IPS DF 19.7 (cell line): ENCODE data around the gene WFDC1.
A peak's percentile ranks its signal among the peaks of the same experiment; 100 is the strongest.

ENCODE experiments used
- DNase-seq: peaks from one replicate; pipeline ENCODE4 v3.0.0-alpha.2; 2013; ENCODE audit warnings: low read depth, low spot score

The WFDC1 gene

DNA sequence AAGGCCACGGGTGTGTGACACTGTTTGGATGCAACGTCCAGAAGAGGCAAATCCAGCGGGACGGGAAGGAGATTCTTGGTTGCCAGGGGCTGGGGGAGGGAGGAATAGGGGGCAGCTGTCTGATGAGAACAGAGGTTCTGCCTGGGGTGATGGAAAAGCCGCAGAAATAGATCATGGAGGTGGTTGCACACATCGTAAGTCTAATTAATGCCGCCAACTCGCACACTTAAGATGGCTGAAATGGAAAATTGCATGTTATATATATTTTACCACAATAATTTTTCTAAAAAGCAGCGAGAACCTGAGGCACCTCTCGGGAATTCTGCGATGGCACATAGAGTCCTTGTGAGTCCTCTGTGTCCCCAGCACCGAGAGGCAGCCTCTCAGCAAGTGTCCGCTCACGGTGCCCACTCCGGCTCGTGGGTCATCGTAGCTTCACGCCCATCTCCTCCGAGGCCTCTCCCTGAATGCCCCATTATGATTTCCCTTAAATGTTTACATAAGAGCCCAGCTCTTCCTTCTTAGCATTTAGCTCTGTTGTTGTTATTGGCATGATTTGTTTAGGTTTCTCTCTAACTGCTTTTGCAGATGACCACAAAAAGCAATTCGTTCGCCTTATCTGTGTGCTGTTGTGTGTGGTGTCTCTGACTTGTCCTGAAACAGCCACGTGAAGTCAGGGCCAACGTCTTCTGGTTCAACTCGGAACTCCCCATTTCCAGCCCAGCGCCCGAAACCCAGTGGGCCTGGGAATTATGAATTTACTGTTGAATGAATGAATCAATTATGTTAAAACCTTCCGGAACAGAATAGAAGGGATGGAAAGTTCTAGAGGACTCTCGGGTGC is 7.7 kb downstream of the WFDC1 start:
- no peak for DNase-seq

DNA sequence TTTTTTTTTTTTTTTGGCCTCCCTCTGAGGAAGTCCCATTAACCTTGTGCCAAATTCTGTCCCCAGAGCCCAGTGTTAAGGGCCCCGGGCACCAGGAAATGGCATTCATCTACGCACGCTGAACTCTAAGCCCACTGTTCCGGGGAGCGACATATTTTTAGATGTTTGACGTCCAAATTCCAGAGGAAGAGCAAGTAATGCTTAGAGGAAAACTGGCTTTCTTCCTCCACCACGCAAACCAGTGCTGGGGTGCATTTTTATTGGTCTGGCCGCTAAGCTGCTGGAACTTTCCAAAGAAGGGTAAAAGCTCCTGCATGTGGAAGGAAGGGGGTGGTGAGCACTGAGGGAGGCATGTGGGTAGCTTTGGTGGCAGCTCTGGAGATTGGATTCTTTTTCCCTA is 8.3 kb downstream of the WFDC1 start:
- no peak for DNase-seq

GRCh38 chr16:84303516-84303915 is 8.8 kb downstream of the WFDC1 start:
- DNase-seq, result no peak

DNA sequence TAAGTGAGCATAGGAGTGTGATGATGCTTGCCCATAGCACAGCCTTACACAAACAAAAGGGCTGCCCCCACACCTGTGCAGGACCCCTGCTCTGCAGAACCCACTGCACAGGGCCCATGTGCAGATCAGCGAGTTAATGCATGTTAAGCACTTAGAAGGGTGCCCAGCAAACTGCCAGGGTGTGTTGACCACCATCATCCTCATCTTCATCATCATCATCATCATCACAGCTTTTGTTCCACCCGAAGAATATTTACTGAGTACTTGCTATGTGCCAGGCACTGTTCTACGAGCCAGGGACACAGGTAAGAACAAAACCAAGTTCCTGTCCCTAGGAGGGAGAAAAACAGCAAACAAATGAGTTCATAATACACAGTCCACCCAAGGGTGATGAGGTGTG is 11.9 kb downstream of the WFDC1 start:
- no peak for DNase-seq

DNA sequence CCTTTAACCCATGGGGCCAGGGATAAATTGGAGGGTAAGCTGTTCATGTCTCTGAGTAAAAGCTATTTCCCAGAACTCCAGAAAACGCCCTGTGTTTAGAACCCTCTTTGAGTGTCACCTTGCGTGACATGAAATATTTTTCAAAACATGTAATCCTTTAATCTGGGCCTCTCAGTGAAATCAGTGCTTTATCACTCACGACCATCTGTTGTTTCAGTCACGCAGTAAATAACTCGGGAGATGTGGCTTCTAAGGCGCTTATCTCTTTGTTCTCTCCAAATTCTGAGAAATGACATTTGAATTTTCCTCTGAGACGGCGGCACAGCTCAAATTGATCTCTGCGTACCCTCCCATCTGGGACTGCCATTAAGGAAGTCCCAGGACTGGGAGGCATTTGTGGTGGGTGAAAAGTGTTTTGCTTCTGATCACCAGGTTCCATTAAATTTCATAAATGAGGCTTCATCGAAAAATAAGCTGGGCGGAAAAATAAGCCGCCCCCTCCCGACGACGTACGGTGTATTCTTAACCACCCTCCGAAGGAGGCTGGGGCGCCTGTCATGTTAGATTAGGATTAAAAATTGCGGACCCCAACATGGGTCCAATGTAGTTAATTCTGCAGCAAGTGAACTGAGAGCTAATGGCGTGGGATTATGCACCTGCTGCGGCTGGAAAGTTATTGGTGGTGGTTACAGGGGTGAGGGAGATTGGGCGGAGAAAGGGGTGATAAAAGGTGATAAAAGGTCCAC is 12.7 kb downstream of the WFDC1 start:
- DNase-seq, result no peak

GRCh38 chr16:84308120-84308519 is 13.4 kb downstream of the WFDC1 start:
- no peak for DNase-seq

DNA sequence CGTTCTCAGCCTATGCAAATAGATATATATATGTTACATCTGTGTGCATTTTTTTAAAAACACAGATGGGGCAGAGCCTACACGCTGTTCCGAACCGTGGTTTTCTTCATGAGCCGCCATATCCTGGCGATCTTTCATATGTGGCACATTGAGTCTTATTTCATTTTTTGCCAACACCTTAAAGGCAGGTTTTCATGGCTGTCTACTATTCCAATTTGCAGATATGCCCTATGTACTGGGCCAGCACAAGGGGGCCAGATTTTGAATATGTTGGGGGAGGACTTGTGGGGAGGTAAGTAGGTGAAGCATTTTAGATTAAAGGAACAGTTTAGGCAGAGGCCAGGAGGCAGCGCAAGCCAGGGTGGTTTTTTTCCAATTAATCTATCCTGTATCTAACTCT is 16.0 kb downstream of the WFDC1 start:
- no peak for DNase-seq

DNA sequence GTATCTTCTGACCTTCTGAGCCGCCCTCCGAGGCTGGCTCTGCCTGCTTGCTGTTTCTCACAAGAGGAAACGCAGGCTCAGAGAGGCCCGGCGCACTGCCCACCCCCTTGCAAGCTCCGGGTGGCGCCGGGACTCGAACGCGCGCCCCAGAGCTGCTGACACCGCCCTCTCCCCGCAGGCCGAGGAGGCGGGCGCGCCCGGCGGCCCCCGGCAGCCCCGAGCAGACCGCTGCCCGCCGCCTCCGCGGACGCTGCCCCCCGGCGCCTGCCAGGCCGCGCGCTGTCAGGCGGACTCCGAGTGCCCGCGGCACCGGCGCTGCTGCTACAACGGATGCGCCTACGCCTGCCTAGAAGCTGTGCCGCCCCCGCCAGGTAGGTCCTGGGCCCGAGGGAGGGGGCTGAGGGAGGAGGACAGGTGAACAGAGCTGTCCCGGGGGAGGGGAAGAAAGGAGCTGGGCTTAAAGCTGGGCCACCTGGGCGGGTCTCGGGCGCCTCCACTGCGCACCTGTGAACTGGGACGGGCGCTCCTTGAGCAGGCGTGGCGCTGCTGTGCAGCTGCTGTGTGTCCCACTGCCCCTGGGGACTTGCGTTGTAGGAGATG is 18.2 kb downstream of the WFDC1 start:
- DNase-seq, result peak; percentile 48

GRCh38 chr16:84313921-84314320 is 19.2 kb downstream of the WFDC1 start:
- DNase-seq, result no peak

DNA sequence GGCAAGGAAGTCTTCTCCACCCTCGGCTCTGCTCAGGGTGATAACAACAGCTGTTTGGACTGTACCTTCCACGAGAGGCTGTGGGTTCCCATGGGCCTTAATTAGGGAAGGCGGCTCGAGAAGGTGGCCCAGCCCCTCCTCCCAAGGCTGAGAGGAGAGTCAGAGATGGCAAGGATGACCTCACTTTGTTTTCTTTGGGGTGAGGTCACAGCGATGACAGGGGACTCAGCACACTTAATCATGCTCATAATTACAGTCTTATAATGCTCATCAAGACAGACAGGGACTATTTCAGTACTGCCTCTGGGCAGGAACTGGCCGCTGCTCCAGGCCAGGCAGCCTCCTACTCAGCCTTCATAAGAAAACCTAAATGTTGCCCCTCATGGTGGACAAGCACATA is 19.7 kb downstream of the WFDC1 start:
- DNase-seq, result no peak

DNA sequence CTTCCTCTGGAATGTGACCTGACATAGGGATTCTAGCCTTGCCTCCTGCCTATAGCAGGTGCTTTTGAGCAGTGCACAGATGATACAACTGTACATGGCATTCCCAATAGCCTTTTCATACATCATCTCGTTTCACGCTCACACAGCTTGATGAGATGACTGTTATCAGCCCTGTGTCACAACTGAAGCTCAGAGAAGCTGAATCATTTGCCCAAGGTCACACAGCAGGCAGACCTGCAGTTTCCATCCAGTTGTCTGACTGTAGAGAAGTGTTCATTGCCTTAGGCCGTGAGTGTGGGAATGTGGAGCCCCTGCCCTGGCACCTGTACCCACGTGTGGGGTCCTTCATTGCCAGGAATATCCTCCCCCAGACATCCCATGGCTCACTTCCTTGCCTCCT is 20.1 kb downstream of the WFDC1 start:
- no peak for DNase-seq

DNA sequence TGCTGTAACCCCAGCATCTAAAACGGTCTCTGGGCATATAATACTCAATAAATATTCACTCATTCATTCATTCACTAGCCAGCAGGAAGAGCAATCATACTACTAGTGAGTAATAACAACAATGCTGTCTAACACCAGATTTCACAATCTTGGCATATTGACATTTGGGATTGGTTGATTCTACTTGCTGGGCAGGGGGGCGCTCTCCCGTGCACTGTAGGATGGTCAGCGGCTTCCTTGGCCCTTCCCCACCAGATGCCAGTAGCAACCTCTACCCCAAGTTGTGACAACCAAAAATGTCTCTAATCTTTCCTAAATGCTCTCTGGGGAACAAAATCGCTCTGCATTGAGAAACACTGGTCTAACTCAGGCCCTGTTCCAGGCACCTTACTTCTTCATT is 20.7 kb downstream of the WFDC1 start:
- no peak for DNase-seq

DNA sequence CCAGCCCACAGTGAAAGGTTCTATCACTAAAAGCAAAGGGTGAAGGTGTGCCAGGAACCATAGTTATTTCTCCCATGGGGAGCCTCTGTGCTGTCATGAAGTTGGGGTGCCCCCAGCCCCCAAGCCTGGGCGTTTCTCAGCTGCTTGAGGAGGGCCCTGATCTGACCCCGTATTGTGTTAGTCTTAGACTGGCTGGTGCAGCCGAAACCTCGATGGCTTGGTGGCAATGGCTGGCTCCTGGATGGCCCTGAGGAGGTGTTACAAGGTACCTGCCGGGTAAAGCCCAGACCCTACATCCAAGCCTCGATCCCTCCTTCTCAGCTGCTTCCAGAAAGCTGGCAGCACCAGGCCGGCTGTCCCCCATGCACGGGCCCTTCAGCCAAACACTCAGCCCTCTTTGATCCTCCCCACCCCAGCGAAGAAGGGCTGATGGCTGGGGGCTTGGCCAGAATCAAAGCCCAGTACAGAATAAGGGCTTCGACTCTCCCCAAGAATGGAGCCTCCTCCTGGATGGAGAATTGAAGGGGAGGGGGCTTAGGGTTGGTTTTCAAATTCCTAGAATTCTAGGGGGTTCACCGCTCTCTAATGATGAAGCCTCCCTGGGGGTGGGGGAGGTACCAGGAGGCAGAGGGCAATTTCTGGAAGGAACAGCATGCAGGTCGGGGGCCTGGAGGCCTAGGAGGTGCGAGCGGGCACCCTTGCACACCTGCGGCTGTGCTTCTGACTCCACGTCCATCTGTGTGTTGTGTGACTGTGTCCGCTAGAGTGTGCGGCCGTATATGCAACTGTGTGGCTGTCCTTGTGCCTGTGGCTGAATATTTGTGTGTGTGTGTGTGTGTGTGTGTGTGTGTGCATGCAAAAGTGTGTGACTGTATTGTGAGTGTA is 23.7 kb downstream of the WFDC1 start:
- no peak for DNase-seq

GRCh38 chr16:84319146-84319760 is 24.6 kb downstream of the WFDC1 start:
- DNase-seq, result no peak

DNA sequence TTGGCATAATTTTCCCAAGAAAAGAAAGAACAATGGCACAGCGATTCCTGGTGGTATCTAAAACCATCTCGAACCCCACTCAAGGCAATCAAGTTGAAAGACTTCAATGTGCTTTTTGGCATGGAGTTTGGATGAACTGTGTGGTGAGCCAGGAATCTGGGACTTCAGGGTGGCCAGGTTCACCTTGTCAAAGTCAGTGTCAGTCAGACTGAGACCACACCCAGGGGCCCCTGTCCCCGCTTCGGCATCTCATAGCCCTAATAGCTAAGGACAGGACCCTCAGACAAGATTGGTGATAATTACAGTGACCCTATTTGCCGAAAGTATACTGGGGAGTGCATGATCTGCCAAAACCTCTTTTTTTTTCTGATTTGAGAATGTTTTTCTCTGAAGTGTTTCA is 25.8 kb downstream of the WFDC1 start:
- no peak for DNase-seq

- DNase-seq, result no peak
Measured at GRCh38 chr16:84321932-84322331, 27.3 kb downstream of the WFDC1 start.

GRCh38 chr16:84322749-84323148 is 28.1 kb downstream of the WFDC1 start:
- DNase-seq, result no peak

DNA sequence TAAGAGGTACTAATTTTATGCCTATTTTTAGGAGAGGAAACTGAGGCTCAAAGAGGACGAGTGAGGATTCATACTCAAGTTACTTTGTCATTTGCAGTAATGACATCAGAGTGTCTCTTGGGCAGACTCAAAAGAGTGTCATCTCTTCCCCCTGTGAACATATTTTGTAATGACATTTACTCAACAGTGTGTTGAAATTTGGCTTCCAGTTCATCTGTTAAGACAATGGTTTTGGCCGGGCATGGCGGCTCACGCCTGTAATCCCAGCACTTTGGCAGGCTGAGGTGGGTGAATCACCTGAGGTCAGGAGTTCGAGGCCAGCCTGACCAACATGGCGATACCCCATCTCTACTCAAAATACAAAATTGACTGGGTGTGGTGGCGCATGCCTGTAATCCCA is 28.9 kb downstream of the WFDC1 start:
- no peak for DNase-seq

DNA sequence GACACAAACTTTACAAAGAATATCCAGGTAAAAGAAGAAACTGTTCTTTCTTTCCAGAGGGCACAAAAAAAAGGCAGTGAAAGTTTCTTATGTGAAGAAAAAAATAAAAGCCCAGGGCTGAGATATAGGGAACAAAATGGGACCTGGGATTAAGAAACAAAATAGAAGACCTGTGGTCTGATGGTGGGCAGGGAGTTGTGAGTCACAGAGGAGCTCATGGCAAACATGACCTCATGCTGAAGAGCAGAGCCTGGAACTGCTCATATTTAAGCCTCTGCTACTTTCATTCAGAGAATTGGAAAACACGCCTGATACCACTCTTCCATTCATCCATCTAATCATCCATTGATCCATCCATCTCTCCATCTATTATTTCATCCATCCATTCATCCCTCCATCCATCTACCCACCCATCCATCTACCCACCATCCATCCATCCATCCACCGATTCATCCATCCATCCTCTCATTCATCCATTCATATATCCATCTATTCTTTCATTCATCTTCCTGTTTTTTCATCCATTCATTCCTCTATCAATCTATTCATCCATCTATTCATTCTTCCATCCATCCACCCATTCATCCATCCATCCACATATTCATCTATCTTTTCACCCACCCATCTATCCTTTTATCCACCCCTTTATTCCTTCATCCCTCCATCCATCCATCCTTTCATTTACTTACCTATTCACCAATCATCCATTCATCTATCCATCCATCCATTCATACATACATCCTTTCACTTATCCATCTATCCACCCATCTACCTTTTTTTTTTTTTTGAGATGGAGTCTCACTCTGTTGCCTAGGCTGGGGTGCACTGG is 30.0 kb downstream of the WFDC1 start:
- no peak for DNase-seq

DNA sequence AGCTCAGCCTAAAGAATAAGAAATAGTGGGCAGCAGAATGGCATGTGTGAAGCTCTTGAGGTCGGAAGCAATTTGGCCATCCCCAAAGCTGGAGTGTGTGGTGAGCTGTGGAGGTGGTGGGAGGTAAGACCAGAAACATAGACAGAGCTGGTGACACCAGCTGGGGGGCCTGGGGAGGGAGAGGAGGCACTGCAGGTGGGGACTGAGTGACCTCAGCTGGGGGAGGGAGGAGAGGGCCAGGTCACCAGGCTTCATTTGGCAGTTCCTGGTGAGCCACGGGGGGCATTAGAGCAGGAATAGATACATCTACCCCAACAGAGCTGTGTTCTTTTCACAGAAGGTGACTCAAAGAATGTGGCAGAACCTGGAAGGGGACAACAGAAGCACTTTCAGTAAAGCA is 31.9 kb downstream of the WFDC1 start:
- DNase-seq, result no peak
